Measurements from ENCODE around the gene DOLPP1. TPM values are rescaled to one million over a fixed set of nuclear protein-coding genes. Genes with fewer than 3 reads are reported as not detected.

DOLPP1 gene
- total and polyA plus RNA-seq, 2 of the 13 experiments (the other 11 are each of a cell fraction or from before 2014, with no cell fraction given) = 21.0 to 34.1 TPM

DNA sequence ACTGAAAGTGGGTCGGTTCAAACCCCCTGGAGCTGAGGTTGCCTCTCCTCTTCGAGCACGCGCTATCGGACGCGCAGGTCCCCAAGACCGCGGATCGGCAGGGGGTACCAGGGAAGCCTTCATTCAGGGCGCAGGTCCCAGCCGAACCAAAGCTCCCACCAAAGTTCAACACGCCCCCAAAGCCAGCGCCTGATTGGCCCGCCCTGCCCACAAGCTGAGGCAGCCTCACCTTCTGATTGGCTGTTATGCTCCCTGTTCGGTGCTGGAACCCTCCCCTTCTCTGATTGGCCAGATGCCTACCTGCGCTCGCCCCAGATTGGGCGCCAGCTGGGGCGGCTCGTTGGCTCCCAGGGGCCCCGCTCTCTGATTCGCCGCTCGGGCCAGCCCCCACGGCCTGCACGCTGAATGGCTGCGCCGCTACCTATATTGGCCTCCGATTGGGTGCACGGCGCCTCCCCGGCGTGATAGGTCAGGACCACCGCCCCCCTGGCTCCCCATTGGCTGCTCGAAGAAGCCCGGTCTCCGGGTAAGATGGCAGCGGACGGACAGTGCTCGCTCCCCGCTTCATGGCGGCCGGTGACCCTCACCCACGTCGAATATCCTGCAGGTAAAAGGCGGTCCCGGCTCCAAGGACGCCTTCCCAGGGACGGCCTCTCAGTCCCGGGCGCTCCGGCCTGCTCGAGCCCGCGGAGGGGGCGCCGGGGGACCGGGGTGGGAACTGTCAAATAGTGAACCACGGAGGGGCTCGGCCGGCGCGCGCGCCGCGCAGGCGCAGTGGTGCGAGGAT is at the start of gene DOLPP1 (continued):
- TF ChIP-seq, protein P1, sequence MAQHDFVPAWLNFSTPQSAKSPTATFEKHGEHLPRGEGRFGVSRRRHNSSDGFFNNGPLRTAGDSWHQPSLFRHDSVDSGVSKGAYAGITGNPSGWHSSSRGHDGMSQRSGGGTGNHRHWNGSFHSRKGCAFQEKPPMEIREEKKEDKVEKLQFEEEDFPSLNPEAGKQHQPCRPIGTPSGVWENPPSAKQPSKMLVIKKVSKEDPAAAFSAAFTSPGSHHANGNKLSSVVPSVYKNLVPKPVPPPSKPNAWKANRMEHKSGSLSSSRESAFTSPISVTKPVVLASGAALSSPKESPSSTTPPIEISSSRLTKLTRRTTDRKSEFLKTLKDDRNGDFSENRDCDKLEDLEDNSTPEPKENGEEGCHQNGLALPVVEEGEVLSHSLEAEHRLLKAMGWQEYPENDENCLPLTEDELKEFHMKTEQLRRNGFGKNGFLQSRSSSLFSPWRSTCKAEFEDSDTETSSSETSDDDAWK (CRISPR knock-in tag; IDR thresholded peaks at IDR 0.05) = no peak
- TF ChIP-seq NFE2L2 (IDR thresholded peaks at IDR 0.05; ENCODE audit: low read length) (no peak), ZNF451 (CRISPR knock-in tag; IDR thresholded peaks at IDR 0.05) (no peak), ZNF30 (CRISPR knock-in tag; IDR thresholded peaks at IDR 0.05) (no peak), RXRB (CRISPR knock-in tag; IDR thresholded peaks at IDR 0.05; ENCODE audit: borderline replicate concordance) (peak; percentile 16; the same call in 1 of the 2 replicates), ZFP82 (CRISPR knock-in tag; IDR thresholded peaks at IDR 0.05; ENCODE audit: borderline replicate concordance) (no peak), IKZF1 (IDR thresholded peaks at IDR 0.05) (no peak), SNAI1 (CRISPR knock-in tag; IDR thresholded peaks at IDR 0.05; ENCODE audit: borderline replicate concordance) (no peak), NFYB (CRISPR knock-in tag; IDR thresholded peaks at IDR 0.05) (peak; percentile 99), CEBPG (CRISPR knock-in tag; IDR thresholded peaks at IDR 0.05) (no peak), NFE2L1 (CRISPR knock-in tag; IDR thresholded peaks at IDR 0.05; ENCODE audit: borderline replicate concordance) (no peak), POLR2A (IDR thresholded peaks at IDR 0.05; ENCODE audit: insufficient read depth in 1 of 2, low read depth in 2 of 2, low read length in 2 of 2) (peak in 1 of 2 experiments; percentile 62; a peak in 2 of 4 replicates), RFXANK (CRISPR knock-in tag; IDR thresholded peaks at IDR 0.05) (peak; percentile 90), YEATS4 (CRISPR knock-in tag; IDR thresholded peaks at IDR 0.05; ENCODE audit: borderline replicate concordance) (0 out of 2 replicates have a peak, but pooled peaks have one; percentile 15), ZNF776 (CRISPR knock-in tag; IDR thresholded peaks at IDR 0.05) (no peak), POLR2G (IDR thresholded peaks at IDR 0.05; ENCODE audit: low read depth, low read length) (peak; percentile 84)
- TF ChIP-seq, protein P2, sequence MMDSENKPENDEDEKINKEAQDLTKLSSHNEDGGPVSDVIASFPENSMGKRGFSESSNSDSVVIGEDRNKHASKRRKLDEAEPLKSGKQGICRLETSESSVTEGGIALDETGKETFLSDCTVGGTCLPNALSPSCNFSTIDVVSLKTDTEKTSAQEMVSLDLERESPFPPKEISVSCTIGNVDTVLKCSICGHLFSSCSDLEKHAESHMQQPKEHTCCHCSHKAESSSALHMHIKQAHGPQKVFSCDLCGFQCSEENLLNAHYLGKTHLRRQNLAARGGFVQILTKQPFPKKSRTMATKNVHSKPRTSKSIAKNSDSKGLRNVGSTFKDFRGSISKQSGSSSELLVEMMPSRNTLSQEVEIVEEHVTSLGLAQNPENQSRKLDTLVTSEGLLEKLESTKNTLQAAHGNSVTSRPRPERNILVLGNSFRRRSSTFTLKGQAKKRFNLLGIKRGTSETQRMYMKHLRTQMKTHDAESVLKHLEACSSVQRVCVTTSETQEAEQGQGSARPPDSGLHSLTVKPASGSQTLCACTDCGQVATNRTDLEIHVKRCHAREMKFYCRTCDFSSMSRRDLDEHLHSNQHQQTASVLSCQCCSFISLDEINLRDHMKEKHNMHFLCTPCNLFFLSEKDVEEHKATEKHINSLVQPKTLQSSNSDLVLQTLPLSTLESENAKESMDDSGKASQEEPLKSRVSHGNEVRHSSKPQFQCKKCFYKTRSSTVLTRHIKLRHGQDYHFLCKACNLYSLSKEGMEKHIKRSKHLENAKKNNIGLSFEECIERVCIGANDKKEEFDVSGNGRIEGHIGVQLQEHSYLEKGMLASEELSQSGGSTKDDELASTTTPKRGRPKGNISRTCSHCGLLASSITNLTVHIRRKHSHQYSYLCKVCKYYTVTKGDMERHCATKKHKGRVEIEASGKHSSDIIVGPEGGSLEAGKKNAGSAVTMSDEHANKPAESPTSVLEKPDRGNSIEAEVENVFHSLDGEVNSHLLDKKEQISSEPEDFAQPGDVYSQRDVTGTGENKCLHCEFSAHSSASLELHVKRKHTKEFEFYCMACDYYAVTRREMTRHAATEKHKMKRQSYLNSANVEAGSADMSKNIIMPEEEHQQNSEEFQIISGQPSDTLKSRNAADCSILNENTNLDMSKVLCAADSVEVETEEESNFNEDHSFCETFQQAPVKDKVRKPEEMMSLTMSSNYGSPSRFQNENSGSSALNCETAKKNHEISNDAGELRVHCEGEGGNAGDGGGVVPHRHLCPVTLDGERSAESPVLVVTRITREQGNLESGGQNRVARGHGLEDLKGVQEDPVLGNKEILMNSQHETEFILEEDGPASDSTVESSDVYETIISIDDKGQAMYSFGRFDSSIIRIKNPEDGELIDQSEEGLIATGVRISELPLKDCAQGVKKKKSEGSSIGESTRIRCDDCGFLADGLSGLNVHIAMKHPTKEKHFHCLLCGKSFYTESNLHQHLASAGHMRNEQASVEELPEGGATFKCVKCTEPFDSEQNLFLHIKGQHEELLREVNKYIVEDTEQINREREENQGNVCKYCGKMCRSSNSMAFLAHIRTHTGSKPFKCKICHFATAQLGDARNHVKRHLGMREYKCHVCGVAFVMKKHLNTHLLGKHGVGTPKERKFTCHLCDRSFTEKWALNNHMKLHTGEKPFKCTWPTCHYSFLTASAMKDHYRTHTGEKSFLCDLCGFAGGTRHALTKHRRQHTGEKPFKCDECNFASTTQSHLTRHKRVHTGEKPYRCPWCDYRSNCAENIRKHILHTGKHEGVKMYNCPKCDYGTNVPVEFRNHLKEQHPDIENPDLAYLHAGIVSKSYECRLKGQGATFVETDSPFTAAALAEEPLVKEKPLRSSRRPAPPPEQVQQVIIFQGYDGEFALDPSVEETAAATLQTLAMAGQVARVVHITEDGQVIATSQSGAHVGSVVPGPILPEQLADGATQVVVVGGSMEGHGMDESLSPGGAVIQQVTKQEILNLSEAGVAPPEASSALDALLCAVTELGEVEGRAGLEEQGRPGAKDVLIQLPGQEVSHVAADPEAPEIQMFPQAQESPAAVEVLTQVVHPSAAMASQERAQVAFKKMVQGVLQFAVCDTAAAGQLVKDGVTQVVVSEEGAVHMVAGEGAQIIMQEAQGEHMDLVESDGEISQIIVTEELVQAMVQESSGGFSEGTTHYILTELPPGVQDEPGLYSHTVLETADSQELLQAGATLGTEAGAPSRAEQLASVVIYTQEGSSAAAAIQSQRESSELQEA (CRISPR knock-in tag; IDR thresholded peaks at IDR 0.05; ENCODE audit: not compliant biosample characterization) = no peak
- TF ChIP-seq, protein P3, sequence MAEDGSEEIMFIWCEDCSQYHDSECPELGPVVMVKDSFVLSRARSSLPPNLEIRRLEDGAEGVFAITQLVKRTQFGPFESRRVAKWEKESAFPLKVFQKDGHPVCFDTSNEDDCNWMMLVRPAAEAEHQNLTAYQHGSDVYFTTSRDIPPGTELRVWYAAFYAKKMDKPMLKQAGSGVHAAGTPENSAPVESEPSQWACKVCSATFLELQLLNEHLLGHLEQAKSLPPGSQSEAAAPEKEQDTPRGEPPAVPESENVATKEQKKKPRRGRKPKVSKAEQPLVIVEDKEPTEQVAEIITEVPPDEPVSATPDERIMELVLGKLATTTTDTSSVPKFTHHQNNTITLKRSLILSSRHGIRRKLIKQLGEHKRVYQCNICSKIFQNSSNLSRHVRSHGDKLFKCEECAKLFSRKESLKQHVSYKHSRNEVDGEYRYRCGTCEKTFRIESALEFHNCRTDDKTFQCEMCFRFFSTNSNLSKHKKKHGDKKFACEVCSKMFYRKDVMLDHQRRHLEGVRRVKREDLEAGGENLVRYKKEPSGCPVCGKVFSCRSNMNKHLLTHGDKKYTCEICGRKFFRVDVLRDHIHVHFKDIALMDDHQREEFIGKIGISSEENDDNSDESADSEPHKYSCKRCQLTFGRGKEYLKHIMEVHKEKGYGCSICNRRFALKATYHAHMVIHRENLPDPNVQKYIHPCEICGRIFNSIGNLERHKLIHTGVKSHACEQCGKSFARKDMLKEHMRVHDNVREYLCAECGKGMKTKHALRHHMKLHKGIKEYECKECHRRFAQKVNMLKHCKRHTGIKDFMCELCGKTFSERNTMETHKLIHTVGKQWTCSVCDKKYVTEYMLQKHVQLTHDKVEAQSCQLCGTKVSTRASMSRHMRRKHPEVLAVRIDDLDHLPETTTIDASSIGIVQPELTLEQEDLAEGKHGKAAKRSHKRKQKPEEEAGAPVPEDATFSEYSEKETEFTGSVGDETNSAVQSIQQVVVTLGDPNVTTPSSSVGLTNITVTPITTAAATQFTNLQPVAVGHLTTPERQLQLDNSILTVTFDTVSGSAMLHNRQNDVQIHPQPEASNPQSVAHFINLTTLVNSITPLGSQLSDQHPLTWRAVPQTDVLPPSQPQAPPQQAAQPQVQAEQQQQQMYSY (CRISPR knock-in tag; IDR thresholded peaks at IDR 0.05) = no peak

Measured in HepG2 (cell line).